ENCODE results near the gene DUSP19.

GRCh38 chr2:183124957-183125255 lies 46.4 kb downstream of the DUSP19 start:
- TF ChIP-seq, protein P1, sequence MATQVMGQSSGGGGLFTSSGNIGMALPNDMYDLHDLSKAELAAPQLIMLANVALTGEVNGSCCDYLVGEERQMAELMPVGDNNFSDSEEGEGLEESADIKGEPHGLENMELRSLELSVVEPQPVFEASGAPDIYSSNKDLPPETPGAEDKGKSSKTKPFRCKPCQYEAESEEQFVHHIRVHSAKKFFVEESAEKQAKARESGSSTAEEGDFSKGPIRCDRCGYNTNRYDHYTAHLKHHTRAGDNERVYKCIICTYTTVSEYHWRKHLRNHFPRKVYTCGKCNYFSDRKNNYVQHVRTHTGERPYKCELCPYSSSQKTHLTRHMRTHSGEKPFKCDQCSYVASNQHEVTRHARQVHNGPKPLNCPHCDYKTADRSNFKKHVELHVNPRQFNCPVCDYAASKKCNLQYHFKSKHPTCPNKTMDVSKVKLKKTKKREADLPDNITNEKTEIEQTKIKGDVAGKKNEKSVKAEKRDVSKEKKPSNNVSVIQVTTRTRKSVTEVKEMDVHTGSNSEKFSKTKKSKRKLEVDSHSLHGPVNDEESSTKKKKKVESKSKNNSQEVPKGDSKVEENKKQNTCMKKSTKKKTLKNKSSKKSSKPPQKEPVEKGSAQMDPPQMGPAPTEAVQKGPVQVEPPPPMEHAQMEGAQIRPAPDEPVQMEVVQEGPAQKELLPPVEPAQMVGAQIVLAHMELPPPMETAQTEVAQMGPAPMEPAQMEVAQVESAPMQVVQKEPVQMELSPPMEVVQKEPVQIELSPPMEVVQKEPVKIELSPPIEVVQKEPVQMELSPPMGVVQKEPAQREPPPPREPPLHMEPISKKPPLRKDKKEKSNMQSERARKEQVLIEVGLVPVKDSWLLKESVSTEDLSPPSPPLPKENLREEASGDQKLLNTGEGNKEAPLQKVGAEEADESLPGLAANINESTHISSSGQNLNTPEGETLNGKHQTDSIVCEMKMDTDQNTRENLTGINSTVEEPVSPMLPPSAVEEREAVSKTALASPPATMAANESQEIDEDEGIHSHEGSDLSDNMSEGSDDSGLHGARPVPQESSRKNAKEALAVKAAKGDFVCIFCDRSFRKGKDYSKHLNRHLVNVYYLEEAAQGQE (IDR thresholded peaks at IDR 0.05; ENCODE audit: insufficient read depth in 1 of 2, low read depth in 2 of 2, low read length in 2 of 2) = no peak
- no peak; the same call in 1 of the 2 replicates for TF ChIP-seq TAF1 (IDR thresholded peaks at IDR 0.05; ENCODE audit: borderline replicate concordance, insufficient read depth, low read length)
- TF ChIP-seq POLR2AphosphoS5 (IDR thresholded peaks at IDR 0.05; ENCODE audit: low read depth, low read length) = no peak
